Measurements from ENCODE around the gene RFTN1.
A peak's percentile ranks its signal among the peaks of the same experiment; 100 is the strongest.

Gene RFTN1

GRCh38 chr3:16528581-16528993 lies 15.1 kb upstream of the RFTN1 start:
- DNase-seq (ENCODE audit: low spot score), result no peak

DNA sequence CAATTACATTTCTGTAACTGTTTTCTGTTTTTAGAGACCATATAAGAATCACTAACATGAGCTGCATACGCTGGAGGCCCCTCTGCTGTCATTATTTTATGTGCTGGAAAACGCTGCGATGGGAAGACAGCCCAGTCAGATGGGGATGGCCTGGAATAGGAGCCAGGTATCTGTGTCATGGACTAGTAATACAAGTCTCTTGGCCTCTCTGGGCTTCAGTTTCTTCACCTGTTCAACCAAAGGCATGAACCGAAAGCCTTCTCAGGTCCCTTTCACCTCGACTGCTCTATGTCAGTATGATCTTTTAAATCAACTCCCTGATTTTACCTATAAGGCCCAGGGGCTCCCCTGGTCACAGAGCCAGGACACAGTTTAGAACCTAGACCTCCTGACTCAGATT lies 14.6 kb upstream of the RFTN1 start:
- no peak for DNase-seq (ENCODE audit: low spot score)

GRCh38 chr3:16524196-16524595 lies 10.7 kb upstream of the RFTN1 start:
- DNase-seq (ENCODE audit: low spot score), result no peak

GRCh38 chr3:16523778-16524177 lies 10.3 kb upstream of the RFTN1 start:
- DNase-seq (ENCODE audit: low spot score), result peak; percentile 17

GRCh38 chr3:16522834-16523233 lies 9.3 kb upstream of the RFTN1 start:
- DNase-seq (ENCODE audit: low spot score), result no peak

GRCh38 chr3:16520970-16521881 lies 7.7 kb upstream of the RFTN1 start:
- DNase-seq (ENCODE audit: low spot score), result no peak

- DNase-seq (ENCODE audit: low spot score), result no peak
Observed at GRCh38 chr3:16520241-16520969, 6.9 kb upstream of the RFTN1 start.

DNA sequence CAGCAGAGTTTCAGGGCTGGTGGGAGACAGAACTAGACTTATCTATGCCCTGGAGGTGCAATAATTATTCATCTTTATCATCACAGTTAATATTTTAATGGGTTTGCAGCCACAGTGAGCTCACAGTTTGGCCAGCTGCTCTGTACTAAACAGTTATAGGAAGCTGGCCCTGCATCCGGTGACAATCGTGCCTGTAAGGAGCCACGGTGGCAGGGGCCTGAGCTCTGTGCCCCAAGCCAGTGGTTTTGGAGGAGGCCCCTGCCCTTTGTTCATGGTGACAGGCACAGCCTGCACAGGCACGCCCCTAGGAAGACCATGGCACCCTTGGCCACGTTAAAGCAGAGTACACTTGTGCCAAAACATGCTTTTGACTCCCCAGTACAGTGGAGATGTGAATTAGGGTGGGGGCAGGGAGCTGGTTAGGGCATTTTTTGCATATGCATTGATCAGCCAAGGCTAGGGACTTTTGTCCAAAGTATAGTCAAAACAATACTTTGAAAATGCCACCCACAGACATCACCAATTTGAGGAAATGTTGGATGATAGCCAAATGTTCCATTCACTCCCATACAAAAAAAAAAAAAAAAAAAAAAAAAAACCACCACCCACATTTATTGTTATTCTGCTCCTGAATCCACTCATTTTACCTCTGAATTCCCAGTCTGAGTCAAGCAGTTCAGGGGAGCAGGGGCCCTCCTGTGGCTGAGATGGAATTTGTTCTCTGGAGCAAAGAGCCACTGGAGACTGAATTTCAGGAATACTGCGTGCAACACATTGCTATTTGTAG lies 3.4 kb upstream of the RFTN1 start:
- peak; percentile 16 for DNase-seq (ENCODE audit: low spot score)

DNA sequence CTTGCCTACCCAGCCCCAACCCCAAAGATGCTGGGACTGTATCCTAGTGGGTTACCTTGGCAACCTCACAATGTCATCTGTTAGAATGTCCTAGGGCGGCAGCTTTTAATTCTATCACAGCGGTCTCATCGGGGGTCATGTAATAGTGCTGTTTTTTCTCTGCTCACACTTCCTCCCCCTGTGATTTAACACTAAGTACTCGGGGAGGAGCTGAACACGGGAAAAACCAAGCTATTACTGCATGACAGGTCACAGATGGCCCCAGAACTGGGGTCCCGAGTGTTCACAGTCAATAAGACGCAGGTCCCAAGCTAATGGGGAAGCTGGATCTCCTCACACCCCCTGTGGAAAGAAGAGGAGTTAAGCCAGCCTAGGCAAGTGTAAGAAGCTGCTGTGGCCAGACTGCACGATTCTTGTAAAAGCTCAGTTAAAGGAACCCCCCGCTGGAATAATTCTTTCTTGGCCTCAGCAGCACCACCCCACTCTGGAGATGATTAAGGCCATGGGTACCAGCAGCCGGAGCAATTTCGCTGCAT lies 2.5 kb upstream of the RFTN1 start:
- no peak for DNase-seq (ENCODE audit: low spot score)

GRCh38 chr3:16514755-16515353 lies 1.4 kb upstream of the RFTN1 start:
- DNase-seq (ENCODE audit: low spot score), result no peak

GRCh38 chr3:16514021-16514700 lies 662 bp upstream of the RFTN1 start:
- DNase-seq (ENCODE audit: low spot score), result no peak

DNA sequence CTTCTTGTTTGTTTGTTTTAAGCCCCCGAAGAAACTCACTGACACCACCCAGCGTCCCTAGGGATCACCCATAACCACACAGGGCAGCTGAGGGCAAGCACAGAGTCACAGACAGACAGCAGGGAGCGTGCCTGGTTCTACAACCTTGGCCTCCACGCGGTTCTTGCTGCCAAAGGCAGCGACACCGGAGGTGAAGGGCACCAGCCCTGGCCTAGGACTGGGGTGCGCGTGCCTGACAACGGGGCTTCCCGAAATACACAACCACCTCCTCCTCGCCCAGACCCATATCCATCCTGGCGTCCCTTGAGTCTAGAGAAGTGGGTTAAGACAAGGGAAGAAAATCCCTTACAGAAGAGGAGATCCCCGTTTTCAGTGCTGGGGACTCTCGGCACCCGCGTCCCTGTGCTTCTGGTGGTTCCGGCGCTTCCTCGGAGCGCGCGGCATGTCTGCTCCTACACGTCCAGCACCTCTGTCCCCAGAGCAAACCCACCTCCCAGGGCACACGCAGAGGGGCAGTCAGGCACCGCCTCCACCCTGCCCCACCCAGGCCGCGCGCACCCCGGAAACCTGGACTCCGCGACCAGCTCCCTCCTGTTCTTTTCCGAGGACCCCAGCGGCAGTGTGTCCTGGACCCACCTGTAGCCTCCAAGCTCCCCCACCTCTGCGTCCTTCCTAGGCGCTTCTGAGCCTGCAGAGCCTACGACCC lies 911 bp downstream of the RFTN1 start:
- no peak for DNase-seq (ENCODE audit: low spot score)

GRCh38 chr3:16511681-16512434 lies 1.6 kb downstream of the RFTN1 start:
- no peak for DNase-seq (ENCODE audit: low spot score)

DNA sequence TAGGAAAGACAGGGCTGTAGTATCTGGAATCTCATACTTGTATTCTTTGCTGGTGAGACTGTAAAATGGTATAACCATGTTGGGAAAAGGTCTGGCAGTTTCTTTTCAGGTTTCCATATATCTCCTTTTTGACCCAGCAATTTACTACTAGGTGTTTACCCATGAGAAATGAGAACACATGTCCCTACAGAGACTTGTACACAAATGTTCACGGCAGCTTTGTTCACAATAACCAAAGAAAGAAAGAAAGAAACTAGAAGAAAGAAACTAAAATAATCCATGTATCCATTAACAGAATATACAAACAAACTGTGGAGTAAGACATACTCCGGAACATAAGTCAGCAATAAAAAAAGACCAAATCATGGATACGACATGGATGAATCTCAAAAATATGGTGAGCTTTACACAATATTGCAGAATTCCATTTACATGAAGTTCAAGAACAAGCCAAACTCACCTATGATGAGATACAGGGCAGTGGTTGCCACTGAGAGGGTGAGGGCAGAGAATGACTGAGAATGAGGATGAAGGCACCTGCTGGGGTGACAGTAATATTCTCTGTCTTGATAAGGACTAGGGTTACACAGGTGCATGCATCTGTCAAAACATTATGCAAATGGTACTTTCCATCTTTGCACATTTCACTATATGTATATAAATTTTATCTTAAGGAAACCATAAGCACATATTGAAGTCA lies 2.7 kb downstream of the RFTN1 start:
- DNase-seq (ENCODE audit: low spot score), result no peak

- DNase-seq (ENCODE audit: low spot score), result no peak
Observed at GRCh38 chr3:16509721-16510619, 3.5 kb downstream of the RFTN1 start.

DNA sequence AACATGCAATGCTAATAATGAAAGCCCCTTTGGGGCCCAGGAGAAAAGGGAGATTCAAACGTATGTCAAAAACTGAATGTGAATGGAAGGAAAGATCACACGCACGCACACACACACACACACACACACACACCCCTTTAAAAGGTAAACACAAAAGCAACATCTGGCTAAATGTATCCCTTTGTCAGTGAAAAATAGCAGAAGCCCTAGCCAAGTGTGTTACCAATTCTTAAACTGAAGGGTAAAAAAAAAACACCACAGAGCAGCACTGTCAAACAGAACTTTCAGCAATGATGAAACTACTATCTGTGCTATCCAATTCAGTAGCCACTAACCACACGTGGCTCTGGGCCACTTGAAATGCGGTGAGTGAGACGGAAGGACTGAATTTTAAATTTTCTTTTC lies 4.9 kb downstream of the RFTN1 start:
- no peak for DNase-seq (ENCODE audit: low spot score)

- no peak for DNase-seq (ENCODE audit: low spot score)
Observed at GRCh38 chr3:16508243-16508578, 5.3 kb downstream of the RFTN1 start.

DNA sequence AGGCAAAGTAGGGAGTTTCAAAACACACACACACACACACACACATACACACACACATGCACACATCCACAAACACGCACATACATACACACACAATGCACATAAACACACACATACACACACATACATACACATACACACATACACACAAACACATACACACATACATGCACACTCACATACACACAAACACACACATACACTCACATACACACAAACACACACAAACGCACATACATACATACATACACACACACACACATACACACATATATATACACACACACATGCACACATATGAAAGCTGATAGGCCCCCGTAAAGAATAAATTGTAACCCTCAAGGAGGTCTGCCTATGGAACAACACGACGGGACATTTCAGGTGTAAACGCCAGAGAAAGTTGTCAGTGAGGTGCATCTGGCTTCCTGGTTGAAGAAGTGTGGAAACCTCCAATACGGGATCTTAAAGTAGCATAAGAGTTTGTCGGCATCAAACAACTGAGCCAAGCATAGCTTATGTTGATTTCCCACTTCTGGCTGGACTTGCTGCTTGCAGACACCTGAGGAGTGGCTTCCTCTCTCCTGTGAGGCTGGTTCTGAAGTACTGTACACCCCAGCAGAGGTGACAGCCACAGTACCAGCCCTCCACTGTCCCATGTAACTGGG lies 5.8 kb downstream of the RFTN1 start:
- DNase-seq (ENCODE audit: low spot score), result no peak

Measured in SW480 (cell line).